GM18511 (cell line): ENCODE data around the gene TOM1L2.

Experiments
- ATAC-seq: cut with Tn5 transposase; IDR thresholded peaks from one replicate; pipeline ENCODE4 v1.9.1; 2021; ENCODE audit warnings: mild to moderate bottlenecking, moderate library complexity; ENCODE audit not compliant: unreplicated experiment

The TOM1L2 gene

DNA sequence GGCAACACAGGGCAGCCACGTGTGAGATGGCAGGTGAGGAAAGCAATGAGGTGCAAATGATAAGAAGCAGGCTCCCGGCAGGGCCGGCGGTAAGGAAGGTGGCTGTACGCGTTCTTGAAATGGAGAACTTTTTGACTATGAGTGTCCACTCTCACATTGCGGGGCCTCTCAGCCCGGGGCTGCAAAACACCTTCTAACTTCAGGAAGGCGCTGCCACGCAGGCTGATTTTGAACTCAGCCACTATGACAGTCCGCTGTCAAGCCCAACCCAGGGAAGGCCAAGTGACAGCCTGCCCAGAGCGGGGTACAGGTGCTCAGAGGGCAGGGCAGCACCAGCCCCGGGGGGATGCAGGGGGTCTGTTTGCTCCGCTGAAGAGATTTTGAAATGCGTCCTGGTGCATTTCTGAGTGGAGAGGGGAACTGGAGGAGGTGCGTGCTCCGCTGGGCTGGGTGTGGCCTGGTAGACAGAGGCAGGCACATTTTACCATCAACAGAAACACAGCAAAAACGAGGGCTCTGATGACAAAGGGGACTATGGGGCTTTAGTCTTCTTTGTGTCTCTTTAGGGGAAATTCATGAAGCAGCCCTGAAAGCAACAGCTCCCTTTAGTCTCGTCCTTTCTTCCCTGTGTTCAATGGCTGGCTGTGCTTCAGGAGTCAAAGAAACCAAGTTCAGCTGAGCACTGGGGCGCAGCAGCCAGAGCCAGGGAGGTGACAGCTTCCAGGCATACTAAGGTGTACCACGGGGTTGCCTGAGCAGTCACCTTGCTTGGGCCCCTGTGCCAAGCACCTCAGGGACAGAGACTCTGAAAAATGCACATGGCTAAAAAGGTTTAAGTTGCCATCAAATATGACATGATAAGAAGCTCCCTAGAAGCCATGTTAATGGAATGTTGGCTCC, 120.8 kb downstream of the TOM1L2 start:
- no peak for ATAC-seq

DNA sequence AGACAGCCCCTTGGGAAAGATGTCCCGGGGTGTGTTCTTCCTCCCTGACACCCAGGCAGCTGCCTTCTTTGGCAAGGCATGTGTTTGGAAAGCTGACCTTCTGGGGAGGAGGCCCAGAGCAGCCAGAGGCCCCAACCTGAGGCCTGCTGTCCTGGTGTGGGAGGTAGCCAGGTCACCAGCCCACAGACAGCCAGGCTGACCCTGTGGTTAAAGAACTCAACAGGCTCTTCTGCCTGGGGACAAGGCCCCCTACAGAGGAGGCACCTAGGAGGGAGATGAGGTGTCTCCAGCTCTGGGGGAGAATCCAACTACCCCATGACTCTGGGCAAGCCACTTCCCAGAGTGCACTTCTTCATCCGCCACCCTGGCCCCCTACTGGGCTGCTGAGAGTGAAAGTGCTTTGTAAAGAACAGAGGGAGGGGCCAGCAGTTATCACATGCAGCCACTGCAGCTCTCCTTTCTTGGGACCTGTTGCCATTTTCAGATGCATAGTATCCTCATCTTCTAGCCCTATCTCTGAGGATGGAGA, 122.3 kb downstream of the TOM1L2 start:
- ATAC-seq: no peak

DNA sequence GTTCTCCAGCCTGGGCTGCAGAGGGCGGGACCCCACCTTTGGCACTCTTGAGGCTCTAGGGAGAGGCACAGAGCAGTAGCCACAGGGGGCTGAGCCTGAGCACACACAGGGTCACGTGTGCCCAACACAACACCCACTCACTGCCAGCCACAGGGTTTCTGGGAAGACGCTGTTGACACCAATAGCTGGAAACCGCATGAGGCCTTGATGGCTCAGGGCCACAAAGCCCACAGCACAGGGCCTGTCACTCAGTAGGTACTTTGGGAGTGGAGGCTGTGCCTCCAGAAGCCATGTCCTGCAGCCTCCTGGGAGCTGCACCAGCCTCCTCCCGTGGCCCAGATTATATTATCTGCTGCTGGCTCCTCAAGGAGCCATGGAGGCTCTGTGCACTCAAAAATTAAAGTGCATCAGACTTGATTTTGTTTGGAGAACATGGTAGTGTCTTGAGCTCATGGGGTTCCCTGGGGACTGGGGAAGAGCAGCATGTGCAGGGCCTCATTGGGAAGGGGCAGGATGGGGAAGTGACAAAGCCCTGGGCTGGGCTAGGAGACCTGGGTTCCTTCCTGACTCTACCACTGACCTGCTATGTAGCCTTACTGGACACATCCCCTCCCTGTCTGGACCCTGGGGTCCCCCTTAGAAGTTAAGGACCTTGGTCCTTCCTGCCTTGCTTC, 122.9 kb downstream of the TOM1L2 start:
- ATAC-seq: peak; percentile 82

DNA sequence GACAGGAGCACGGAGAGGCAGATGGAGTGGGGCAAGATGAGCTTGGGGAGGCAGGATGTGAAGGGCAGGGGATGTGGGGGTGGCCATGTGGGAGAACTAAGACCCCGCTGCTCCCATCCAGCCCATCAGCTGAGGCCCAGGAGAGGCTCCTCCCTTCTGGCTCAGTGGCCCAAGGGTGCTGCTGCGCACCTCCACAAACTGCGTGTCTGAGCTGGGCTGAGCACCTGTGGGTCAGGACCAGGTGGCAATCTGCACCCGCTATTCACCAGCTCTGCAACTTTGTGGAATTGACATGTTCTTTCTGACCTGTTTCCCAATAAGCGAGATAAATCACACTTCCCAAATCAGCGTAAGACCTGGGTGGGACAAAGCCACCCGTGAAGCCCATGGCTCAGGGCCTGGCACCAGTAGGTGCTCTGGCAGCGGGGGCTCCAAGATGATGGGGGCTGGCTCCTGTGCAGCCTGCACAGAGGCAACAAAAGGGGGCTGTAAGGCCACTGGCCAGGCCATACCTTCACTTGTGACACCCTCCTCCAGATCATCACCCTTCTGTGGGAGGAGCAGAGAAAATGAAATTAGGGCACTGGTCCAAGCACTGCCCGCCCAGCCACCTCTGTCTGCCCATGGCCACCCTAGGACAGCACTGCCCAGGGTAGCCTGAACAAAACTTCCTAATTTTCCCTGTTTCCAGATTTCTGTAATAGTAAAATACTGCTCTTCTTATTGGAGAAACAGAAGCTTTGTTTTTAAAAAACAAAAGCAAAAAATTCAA, 123.7 kb downstream of the TOM1L2 start:
- ATAC-seq: no peak

DNA sequence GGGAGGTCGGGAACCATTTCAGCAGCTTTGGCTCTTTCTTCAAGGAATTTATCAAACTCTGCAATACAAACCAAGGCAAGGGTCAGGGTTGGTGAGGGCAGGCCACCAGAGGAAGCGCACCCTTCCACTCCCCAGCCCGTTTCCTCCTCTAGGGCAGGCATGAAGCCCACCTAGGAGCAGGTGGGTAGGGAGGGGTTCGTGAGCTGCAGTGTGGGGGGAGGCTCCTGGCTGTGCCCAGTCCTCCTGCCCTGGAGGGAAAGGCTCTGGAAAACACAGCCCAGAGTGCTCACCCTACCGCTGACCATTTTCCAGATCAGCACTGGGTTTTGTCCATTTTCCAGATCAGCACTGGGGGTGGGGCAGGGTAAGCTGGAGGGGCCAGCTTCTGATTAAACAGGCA, 124.5 kb downstream of the TOM1L2 start:
- ATAC-seq: no peak

DNA sequence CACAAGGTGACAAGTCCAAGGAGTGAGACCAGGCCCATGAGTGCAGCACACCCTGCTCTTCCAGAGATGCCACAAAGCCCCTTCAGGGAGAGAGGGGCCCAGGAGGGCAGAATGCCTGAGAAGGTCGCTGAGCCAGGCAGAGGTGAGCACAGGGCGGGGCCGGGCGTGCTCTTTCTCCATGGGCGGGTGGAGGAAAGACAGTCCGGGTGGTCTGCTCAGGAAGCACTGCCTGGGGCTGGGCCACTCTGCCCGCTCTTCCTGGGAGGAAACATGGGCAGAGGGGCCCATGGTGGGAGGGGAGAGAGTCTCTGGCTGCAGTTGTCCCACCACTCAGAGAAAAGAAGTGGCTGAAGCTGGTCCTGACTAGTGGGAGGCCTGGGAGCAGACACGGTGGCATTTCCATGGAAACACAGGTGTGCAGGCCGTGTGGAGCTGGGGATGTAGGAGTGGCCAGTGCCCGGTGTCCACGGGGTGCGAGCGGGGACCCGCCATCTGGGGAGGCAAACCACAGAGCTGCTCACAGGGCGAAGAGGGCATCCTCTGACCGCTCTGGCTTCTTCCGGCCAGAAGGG, 125.0 kb downstream of the TOM1L2 start:
- no peak for ATAC-seq

DNA sequence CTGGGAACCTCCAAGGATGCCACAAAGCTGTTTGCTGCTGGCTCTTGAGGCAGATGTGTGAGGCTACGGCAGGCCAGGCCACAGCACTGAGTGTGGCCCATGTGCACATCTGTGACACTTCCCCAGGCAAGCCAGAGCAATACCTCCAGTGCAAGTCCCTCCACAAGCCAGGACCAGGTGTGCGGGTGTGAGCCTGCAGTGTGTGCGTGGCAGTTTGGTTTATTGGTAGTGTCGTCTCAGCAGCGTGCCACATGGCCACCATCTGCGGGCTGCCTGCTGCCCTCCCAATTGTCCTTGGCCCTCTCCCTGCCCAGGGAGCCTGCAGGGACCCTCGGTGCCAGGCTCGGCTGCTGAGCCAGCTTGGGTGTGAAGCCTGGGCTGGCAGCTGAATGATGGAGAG, 125.6 kb downstream of the TOM1L2 start:
- no peak for ATAC-seq

DNA sequence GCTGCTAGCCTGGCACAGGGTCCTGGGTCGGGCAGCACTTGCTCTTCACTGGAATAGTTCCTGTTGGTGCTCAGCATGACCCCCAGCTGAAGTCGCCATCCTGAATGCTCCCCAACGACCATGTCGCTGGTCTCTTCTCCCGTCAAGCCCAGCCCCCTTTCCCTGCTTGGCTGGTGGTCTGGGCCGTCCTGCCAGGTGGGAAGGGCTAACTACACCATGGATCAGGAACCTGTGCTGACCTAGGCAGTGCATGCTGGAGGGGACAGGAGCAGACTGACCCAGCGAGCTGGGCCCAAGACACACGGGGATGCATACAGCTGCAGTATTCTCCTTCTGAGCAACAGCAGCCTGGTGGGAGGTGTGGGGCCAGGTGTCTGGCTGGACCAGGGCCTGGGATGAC, 126.2 kb downstream of the TOM1L2 start:
- no peak for ATAC-seq

DNA sequence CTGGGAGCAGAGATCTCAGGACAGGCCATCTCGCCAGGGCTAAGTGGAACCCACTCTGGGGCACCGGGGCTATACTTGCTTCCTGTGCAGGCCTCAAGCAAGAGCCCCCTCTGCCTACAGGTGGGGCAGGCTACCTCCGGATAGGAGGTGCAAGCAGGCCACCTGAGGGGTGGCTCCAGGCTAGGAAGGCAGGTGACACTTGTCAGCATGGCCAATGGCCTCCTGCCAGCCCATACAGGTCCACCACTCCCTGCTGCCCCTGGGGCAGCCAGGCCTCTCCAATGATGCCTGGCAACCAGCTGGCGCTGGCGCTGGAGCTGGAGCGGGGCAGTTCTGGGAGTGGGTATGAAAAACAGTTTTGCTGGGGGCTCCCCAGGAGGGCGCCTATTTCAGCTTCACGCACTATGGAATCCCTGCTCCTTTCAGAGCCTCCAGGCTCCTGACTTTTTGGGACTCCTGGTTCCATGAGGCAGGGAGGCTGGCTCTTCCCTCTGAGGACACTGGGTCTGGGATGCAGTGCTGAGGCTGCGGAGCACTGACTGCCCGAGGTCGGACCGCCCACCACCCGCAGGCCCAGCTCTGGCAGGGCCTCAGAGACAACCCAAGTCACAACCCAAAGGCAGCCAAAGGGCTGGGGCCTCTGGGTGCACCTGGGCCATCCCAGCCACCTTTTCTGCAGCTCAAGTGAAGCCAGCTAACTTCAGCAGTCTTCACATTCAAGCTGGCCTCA, 127.0 kb downstream of the TOM1L2 start:
- ATAC-seq: no peak

DNA sequence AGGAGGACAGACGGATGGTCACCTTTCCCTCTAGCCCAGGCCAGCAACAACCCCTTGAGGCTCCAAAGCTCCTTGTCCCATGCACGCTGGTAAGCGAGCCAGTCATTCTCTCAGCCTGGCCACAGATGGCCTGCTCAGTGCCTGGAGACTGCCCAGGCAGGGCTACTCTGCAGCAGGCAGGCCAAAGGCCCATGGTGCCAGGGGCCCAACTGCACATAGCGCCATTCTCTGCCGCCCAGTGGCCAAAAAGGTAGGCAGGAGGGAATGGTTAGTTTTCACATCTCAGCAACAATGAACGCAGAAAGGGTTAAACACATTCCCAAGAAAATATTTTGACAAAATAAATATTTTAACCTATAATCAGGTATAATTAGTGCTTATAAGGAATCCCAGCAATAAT, 127.7 kb downstream of the TOM1L2 start:
- no peak for ATAC-seq

DNA sequence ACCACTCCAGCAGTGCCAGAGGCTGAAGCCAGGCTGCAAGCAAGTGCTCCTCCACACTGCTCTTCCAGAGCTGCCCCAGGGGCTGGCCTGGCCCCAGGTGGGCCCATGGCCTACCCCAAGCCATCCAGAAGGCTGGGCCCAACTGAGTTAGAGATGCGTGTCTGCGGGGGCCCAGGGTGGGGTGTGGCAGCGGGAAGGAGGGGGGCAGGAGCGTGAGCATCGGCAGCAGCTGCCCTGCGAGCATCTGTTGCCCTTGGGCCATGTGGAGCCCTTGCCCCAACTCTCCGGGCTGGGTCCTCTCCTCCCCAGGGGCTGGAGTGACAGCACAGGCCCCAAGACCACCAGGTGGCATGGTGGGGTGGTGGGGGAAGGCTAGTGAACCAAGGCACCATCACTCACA, 128.1 kb downstream of the TOM1L2 start:
- ATAC-seq: no peak

DNA sequence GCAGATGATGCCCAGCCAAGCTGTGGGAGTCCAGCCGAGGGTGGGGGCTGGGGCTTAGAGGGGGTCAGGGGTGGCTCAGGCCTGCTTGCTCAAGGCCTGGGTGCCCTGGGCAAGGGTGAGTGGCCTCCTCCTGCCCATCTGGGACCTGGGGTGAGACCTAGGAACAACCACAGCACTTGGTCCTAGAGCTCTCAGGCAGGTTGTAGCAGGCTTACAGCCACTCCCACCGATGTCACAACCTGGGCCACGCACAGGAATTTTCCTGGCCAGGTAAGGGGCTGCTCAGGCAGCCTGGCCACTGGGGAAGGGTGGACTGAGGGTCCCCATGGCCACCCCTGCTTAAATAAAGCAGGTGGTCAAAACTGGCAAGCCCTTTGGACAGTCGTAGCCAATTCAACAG, 129.1 kb downstream of the TOM1L2 start:
- no peak for ATAC-seq

DNA sequence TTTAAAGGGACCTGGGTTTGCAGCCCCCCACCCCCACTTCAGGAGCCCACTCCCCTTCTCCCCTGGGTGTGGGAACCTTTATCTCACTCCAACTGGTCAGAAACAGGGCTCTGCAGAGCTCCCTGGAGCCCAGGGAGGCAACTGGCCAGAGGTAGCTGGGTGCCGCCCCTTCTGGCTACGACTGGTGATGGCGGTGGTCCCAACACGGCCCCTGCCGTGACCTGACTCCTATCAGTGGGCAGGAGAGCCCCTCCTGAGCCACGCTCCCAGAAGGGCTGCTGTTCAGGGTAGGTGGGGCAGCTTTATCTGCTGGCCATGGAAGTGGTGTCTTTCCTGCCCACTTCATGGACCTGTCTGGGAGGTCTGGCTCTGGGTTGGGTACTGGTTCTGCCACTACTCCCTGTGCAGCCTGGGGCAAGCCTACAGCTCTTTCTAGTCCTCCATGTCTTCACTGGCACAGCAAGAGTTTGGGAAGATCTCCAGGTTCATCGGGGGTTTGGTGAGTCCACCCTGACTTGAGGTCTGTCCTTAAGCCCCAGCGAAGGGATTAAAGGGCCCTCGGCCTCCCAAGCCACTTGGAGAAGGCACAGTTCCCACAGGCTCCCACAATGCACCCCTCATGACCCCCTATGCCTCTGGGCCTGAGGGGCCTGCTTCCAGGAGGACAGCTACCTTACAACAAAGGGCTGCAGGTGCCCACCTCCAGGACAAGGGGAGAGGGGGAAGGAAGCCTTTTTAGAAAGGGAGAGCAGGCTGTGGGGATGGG, 129.9 kb downstream of the TOM1L2 start:
- ATAC-seq: no peak

DNA sequence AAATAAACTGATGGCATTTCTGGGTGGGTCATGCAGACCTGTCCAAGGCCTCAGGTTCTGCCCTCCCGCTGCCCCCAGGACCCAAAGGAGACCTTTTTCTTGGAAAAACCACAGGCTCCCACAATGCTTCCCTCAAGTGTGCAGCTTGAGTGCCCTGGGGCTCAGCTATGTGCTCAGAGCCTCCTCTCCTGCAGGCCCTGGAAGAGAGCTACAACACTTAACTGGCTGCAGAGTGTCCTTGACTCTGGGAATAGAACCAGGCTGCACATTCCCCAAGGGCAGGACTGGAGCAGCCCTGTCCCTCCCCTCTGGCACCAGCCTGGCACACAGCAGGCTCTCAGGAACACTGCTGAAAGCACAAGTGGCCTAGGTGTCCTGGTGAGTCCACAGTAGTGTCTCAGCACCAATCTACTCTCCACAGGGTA, 130.6 kb downstream of the TOM1L2 start:
- ATAC-seq: no peak

DNA sequence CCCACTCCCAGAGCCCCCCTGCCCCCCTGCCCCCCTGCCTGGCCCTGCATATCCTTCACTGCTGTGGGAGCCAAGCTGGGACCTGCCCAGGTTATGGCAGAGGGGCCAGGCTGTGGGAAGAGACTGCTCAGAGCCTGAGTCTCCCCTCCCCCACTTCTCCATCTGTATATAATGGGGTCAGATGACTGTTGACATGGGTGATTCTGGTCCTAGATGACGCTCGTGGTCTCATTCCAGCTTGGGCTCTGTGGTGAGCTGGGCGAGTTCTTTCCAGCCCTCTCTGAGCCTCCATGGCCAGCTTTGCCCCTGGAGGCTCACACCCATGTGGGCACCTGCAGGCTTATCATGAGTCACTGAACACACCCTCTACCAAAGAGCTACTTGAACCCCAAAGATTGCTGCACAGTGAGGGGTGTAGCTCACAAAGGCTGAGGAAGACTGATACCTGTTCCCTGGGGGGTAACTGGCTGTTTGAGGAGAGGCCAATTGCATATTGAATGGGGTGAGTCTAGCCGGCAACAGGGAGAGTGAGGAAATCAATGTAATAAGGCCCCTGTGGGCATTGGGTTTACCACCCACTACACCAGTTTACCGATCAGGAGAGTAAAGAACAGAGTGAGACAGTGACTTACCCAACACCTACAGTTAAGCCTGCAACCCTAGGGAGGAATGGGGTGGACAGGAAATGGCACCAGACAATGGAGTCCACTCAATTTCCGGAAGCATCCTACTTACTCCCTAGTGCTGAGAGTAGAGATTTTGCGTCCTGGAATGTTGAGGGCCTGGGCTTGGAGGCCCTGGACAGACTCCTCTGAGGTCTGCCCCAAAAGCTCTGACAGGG, 131.2 kb downstream of the TOM1L2 start:
- no peak for ATAC-seq

DNA sequence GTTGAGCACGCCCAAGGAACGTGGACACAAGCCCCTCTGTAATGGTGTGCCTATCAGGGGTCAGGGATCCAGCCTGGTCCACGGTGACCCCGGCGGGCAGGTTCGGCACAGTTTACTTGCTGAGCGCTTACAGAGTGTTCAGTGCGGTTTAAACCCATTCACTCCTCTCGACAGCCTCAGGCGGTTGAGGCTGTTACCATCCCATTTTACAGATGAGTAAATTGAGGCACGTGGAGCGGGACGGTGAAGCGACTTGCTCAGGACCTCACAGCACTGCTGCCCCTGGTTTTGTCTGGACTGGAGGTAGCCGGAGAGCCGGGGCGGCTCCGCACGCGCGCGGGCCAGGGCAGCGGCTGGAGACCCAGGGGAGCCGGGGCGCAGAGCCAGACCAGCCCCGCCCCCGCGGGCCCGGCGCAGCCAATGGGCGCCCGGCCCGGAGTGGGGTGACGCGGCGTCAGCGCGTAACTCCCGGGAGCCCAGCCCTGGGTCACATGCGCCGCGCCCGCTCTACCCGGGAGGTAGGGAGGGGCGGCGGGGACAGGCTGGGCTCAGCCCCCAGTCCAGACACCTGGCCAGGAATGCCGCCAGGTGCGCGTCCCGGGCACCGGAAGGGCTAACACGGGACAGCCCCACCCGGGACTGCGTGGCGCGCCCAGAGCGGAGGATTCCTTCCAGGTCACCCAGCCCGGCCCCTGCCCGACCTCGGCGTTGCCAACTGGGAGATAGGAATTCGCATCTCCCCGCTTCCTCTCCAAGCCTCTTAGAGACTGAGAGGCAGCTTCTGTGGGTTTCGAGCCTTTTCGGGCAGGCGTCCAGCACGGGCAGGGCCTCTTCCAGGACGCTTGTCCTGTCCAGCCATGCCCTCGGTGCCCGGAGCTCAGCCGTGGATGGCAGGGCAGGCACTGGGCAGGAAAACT, 132.2 kb downstream of the TOM1L2 start:
- ATAC-seq: peak; percentile 60
